ENCODE results near the gene H2BK1. TPM values are rescaled to one million over a fixed set of nuclear protein-coding genes. Genes with fewer than 3 reads are reported as not detected.

The H2BK1 gene
- total RNA-seq, result not detected

- no peak for DNase-seq
These were observed at the start of gene H2BK1 for GRCh38 chr7:151210087-151210854. Gene H2BK1, minus strand, starts transcription at chr7:151210488. Its CDS starts 170 bp downstream, at chr7:151210318.

- no peak for DNase-seq
These were observed 47.7 kb upstream of the H2BK1 start for GRCh38 chr7:151257990-151258389.

GRCh38 chr7:151256410-151257045 is 46.2 kb upstream of the H2BK1 start:
- DNase-seq, result no peak

- DNase-seq, result no peak
These were observed 45.1 kb upstream of the H2BK1 start for GRCh38 chr7:151255390-151255789.

- no peak for DNase-seq
These were observed 44.6 kb upstream of the H2BK1 start for GRCh38 chr7:151254851-151255250.

GRCh38 chr7:151254316-151254715 is 44.0 kb upstream of the H2BK1 start:
- no peak for DNase-seq

GRCh38 chr7:151252961-151253711 is 42.8 kb upstream of the H2BK1 start:
- no peak for DNase-seq

GRCh38 chr7:151252561-151252835 is 42.2 kb upstream of the H2BK1 start:
- no peak for DNase-seq

GRCh38 chr7:151251689-151252560 is 41.6 kb upstream of the H2BK1 start:
- no peak for DNase-seq

GRCh38 chr7:151251328-151251688 is 41.0 kb upstream of the H2BK1 start:
- DNase-seq, result no peak

GRCh38 chr7:151250181-151251132 is 40.2 kb upstream of the H2BK1 start:
- no peak for DNase-seq

GRCh38 chr7:151249732-151250072 is 39.4 kb upstream of the H2BK1 start:
- no peak for DNase-seq

- no peak for DNase-seq
These were observed 38.9 kb upstream of the H2BK1 start for GRCh38 chr7:151249034-151249731.

GRCh38 chr7:151248346-151249033 is 38.2 kb upstream of the H2BK1 start, which contains the start of gene SMARCD3:
Gene SMARCD3, minus strand, starts transcription at chr7:151248694. Its CDS starts 132 bp downstream, at chr7:151248562.
- no peak for DNase-seq

- DNase-seq, result no peak
These were observed 37.5 kb upstream of the H2BK1 start for GRCh38 chr7:151247611-151248345.

GRCh38 chr7:151246851-151247580 is 36.7 kb upstream of the H2BK1 start:
- DNase-seq, result no peak

- no peak for DNase-seq
These were observed 36.0 kb upstream of the H2BK1 start for GRCh38 chr7:151246102-151246850.

Measured in effector CD4-positive, alpha-beta T cell (primary cell).